ENCODE data around the gene BLVRA. TPM values are rescaled to one million over a fixed set of nuclear protein-coding genes. Genes with fewer than 3 reads are reported as not detected.
"Not testable (repeated sequence)": the region's sequence is repeated elsewhere in the genome, so short reads cannot be mapped to it uniquely, and the experiment has no call there.

BLVRA gene
- total and polyA plus RNA-seq, 10 of the 15 experiments (the other 5 are each of a cell fraction or from before 2014, with no cell fraction given), result 63.3 to 198 (median 102) TPM

DNA sequence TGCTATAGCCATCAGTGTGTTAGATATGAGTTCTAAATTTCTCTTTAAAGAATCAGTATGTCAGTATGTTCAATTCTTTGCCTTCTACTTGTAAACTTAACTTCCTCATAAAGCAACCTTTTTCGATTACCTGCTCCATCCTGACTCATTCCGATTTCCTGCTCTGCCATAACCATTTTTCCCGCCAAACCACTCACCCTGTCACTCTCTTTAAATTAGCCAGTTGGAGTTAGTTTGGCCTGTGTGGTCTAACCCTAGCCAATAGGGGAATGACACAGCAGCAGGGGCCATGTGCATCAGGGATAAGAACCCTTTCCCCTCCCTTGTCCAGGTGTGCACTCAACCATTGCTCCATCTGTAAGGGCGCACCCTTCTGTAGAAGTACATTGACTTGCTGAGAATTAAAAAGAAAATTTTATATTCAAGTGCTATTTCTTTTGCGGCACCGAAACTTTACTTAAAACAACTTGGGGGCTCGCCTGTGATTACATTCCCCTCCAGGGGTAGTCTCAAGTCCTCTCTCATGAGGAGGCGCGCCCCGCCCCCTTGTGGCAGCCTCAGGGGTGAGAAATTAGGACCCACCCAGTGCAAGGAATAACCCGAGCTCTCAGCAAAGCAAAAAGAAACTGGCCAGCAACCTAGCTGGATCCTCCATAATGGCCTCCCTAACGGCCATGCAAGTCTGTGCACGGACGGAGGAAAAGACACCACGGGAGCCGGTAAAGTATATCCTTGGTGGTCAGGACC is 51.9 kb downstream of the BLVRA start:
- peak; percentile 85 for ATAC-seq
- intact Hi-C loops (cut with micrococcal nuclease; ENCODE audit: unreplicated experiment); H3K36me3 ChIP-seq (ENCODE audit: control insufficient read depth in 2 of 2, insufficient read depth in 2 of 2, low read length in 1 of 2); POLR2A ChIA-PET; H3K27ac ChIP-seq (ENCODE audit: control insufficient read depth, insufficient read depth); H3K9me3 ChIP-seq (replicated peaks; ENCODE audit: control insufficient read depth, insufficient read depth, low read length); H3K4me3 ChIP-seq; H3K4me2 ChIP-seq (ENCODE audit: control insufficient read depth, insufficient read depth); H3K9ac ChIP-seq (ENCODE audit: control insufficient read depth, insufficient read depth, low read length); H4K20me1 ChIP-seq (ENCODE audit: control insufficient read depth, insufficient read depth); H3K4me1 ChIP-seq (ENCODE audit: control insufficient read depth, insufficient read depth, low read length); DNase-seq (ENCODE audit: low read depth, low spot score); H2AFZ ChIP-seq (ENCODE audit: control insufficient read depth, low read depth, low read length); H3K79me2 ChIP-seq (ENCODE audit: control insufficient read depth, insufficient read depth, low read length); BruUV-seq (replicated peaks); in situ Hi-C loops (cut with MboI); H3K27me3 ChIP-seq (replicated peaks in 1 of 2; ENCODE audit: control insufficient read depth in 2 of 2, insufficient read depth in 2 of 2, low read length in 1 of 2); FAIRE-seq: not testable (repeated sequence)
- peak; percentile 27; the same call in 1 of the 2 replicates for TF ChIP-seq YY1 (IDR thresholded peaks at IDR 0.05; ENCODE audit: low read depth, low read length)
- peak; percentile 63 for TF ChIP-seq RAD21 (IDR thresholded peaks at IDR 0.05; ENCODE audit: insufficient read depth, low read depth, low read length)
- peak; percentile 41 for TF ChIP-seq SMC3 (IDR thresholded peaks at IDR 0.05; ENCODE audit: borderline replicate concordance, low read length)
- peak; percentile 35 to 50 (median 39) for TF ChIP-seq CTCF (IDR thresholded peaks at IDR 0.05 in 2 of 3, conservative IDR thresholded peaks at IDR 0.05 in 1 of 3; ENCODE audit: control insufficient read depth in 2 of 3, extremely low read depth in 1 of 3, insufficient read depth in 1 of 3, low read depth in 3 of 3, low read length in 3 of 3)
- ChIA-PET RAD21 (ENCODE audit: unreplicated experiment) (interaction anchor here (0.7 to 1.2 kb wide), 2 partner anchors 54 to 228 kb away, joined by 3 to 8 read pairs; partner anchors contain the start of gene STK17A), SMC1A (ENCODE audit: uncharacterized antibody, unreplicated experiment) (interaction anchor here (1.0 to 1.2 kb wide), 3 partner anchors 25 to 228 kb away, joined by 3 to 4 read pairs (median 3); partner anchors contain the start of gene STK17A), CTCF (interaction anchor here (0.6 to 1.4 kb wide), 7 partner anchors 22 to 228 kb away, joined by 3 to 7 read pairs (median 3); partner anchors contain the start of gene STK17A)
- WGBS (ENCODE audit: insufficient coverage, insufficient replicate concordance, low lambda C conversion rate, missing lambda C conversion rate), result 59% methylated on average over 16 of the region's 16 CpGs

Measured in GM12878 (cell line).